SK-N-SH treated with all-trans-retinoic acid at 6 μM for 48 hours (cell line): ENCODE measurements around the gene RAB44.

Experiments used
- GLIS3 ChIP-seq: fragments of 250-450 bp; sonication (Bioruptor Pico); IDR thresholded peaks from 2 replicates; pipeline ENCODE4 v1.5.0; 2020; ENCODE audit warnings: mild to moderate bottlenecking, moderate library complexity
- OSR1 ChIP-seq: fragments of 250-450 bp; sonication (Bioruptor Pico); IDR thresholded peaks from 2 replicates; pipeline ENCODE4 v1.8.0; 2022; ENCODE audit warnings: moderate library complexity, mild to moderate bottlenecking, inconsistent platforms
- RARB ChIP-seq: fragments of 250-450 bp; sonication (Bioruptor Pico); IDR thresholded peaks from 2 replicates; pipeline ENCODE4 v1.8.0; 2021; ENCODE audit warnings: mild to moderate bottlenecking, moderate library complexity

GRCh38 chr6:36688063-36688738 is 9.4 kb upstream of the RAB44 start:
- TF ChIP-seq GLIS3 (CRISPR knock-in tag) (no peak), OSR1 (CRISPR knock-in tag) (no peak), RARB (CRISPR knock-in tag) (no peak; the same call in 1 of the 2 replicates)
